HG03135 (cell line): ENCODE results near the gene METTL27.
"Not testable (repeated sequence)": the region's sequence is repeated elsewhere in the genome, so short reads cannot be mapped to it uniquely, and the experiment has no call there.

Source experiments
- ATAC-seq: cut with Tn5 transposase; IDR thresholded peaks from one replicate; pipeline ENCODE4 v1.9.1; 2021; ENCODE audit warnings: mild to moderate bottlenecking, moderate library complexity; ENCODE audit not compliant: unreplicated experiment

Gene METTL27

GRCh38 chr7:73870041-73870492, 27.8 kb upstream of the METTL27 start:
- no peak for ATAC-seq

DNA sequence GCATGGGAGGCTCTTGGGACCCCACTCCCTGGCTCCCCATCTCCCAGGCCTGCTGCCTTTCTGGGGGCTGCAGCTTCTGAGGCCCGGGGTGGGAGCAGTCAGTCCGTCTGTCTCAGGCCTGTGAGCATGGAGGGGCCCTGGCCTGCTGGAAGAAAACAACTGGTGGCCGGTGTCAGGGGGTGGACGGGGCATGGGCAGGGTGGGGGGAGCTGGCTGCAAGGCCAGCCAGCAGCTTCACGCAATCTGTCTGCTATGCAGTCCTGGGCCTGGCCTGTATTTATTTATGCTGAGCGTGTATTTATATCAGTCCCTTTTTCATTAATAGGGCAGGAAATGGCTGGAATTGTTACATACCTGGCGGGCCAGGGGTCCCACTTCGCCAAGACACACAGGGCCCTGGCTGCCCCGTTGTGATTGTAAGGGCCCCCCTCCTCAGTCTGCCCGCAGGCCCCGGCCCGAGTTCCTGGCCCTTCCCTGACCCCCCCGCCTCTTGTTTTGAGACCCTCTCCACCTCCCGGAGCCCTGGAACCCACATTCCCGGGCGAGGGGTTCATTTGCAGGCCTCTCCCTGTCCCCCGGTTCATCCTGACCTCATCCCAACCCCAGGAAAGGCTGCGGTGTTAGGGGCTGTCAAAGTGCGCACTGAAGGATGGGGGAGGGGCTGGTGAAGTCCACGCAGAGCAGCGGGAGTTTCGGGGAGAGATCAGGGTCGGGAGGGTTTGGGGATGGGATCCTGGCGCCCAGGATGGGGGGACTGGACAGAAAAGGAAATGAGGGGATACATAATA, 26.9 kb upstream of the METTL27 start:
- no peak for ATAC-seq

GRCh38 chr7:73866446-73866767, 24.1 kb upstream of the METTL27 start:
- no peak for ATAC-seq

DNA sequence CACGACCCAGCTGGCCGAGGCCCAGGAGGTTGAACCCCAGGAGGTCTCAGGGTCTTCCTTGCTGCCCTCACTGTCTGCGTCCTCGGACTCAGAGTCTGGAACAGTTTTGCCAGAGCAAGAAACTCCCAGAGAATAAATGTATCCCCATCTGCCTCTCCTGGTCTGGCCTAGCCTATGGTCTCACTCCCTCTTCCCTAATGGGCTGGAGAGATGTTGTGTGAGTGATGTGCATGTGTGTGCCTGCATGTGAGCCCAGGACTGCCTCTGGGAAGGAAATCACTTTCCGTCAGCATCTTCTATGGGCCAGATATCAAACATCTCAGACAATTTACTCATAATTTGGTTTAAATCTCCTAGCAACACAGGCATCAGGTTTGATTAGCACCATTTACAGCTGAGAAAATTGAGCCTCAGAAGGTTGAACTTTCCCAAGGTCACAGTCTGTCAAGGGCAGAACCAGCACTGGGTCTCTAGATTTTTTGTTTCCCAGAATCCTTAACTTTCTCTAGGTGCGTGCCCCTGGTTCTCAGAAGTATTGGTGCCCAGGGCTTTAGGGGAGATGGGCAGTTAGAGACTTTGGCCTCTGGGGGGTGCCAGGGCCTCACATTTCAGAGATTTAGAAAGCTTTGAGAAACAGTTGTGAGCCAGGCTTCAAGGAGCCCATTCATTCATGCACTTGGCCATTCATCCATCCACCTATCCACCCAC, 23.6 kb upstream of the METTL27 start:
- no peak for ATAC-seq

GRCh38 chr7:73864981-73865711, 22.8 kb upstream of the METTL27 start:
- ATAC-seq, result no peak

DNA sequence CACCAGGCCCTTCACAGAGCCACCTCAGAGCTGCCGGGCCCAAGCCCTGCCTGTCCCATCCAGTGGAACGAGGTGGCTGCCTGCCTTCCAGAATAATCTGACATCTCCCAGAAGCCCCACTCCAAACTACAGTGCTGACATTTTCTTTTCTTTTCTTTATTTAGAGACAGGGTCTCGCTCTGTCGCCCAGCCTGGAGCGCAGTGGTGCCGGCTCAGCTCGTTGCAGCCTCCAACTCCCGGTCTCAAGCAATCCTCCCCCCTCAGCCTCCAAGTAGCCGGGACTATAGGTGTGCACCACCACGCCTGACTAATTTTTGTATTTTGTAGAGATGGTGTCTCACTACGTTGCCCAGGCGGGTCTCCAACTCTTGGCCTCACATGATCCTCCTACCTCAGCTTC, 19.0 kb upstream of the METTL27 start:
- ATAC-seq, result no peak

- no peak for ATAC-seq
Measured at GRCh38 chr7:73860859-73861258, 18.5 kb upstream of the METTL27 start, which contains the start of gene TMEM270. TSS of gene TMEM270 (plus strand) at chr7:73861159. CDS start at chr7:73861195, 36 bp downstream.

- ATAC-seq, result no peak
Measured at GRCh38 chr7:73858807-73859206, 16.5 kb upstream of the METTL27 start.

DNA sequence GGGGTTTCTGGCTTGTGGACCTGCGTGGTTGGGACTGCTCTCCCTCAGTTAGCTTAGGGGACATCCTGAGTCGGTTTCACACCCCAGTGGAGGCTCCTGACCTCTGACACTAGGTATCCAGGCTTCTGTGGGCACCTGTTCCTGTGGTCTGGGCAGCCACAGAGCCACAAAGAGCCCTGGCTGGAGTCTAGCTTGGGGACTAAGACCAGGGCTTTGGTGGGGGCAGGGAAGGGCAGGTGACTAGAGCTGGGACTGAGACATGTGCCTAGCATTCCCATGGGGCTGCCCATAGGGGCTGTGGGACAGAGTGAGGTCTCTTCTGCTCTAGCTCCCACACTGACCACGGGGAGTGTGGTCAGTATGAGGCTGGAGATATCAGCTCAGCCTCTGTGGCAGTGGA, 14.6 kb upstream of the METTL27 start:
- ATAC-seq, result no peak

DNA sequence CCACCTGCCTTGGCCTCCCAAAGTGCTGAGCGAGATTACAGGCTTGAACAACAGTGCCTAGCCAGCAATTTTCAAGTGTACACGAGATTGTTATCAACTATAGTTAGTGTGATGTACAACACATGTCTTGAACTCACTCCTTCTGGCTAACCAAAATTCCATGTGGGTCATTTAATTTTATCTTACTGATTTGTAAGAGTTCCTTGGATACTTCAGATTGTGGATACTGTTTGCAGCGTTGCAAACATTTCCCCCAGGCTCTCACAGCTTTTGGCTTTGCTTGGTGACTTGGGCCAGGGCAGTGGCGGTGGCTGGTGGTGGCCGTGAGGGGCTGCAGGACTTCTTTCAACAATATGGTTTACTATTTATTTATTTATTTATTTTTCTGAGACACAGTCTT, 10.2 kb upstream of the METTL27 start:
- ATAC-seq, result no peak

DNA sequence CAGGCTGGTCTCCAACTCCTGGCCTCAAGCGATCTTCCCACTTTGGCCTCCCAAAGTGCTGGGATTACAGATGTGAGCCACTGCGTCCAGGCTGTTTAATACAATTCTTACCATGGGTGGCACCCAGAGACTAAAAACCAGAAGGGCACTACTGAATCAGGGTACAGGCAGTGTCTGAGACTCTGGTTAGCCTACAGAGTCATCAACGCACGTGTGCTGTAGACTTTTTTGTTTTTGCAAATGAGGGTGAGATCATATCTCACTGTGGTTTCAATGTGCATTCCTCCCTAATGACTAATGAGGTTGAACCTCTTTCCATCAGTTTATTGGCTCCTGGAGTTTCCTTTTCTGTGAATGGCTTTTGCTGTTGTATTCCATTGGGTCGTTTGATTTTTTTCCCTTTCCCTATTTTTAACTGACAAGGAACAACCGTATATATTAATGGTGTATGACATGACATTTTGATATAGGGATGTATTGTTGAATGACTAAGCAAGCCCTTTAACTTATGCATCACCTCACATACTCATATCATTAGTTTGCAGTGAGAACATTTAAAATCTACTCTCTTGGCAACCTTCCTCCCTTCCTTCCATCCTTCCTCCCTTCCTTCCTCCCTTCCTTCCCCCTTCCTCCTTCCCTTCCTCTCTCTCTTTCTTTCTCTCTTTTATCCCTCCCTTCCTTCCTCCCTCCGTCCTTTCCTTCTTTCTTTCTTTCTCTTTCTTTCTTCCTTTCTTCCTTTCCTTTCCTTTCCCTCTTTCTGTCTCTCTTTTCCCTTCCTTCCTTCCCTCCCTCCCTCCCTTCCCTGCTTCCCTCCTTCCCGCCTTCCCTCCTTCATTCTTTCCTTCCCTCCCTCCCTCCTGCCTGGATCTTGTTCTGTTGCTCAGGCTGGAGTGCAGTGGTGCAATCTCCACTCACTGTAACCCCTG, 9.4 kb upstream of the METTL27 start:
- peak; percentile 79 for ATAC-seq

DNA sequence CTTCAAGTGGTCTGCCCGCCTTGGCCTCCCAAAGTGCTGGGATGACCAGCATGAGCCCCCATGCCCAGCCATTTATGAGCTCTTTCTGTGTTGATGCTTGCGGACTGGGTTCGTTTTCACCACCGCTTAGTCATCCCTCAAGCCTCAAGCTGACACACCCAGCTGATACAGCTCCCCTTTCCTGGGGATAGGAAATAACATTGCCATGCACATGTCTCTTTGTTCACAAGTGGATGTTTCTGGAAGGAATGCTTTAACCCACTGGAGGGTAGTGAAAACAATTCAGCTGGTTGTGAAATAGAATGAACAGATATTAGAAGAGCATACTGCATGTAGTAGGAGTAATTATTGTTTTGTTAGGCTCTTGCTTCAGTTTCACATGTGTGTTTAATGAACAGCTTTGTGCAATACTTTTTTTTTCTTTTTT, 8.5 kb upstream of the METTL27 start:
- ATAC-seq, result no peak

DNA sequence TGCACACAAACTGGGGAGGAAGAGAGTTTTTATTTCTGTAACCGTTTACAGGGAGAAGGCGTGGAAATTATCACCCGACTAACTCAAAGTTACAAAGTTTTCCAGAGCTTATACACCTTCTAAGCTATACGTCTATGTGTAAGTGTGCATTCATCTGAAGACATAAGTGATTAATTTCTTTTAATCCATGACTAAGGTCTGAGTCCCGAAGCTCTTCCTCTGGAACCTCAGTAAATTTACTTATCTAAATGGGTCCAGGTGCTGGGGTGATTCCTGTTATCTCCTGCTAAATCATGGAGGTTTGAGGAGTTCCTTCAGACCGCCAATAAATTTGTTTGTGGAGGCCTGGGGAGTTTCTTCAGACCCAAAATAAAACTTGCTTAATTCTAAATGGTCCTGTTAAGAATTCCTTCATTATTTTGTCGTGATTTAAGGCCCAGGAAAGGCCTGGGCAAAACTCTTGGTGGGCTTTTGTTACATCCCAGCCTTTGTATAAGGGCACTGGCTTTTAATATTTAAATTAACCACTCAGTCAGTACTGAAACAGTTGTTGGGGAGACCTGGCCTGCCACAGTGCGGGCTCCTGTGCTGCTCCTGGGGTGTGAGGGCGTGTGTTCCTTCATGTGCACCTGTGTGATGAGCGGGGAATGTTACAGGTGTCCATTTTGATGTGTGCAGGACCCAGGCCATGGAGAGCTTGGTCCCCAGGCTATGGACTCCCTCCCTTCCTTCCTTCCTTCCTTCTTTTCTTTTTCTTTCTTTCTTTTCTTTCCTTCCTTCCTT, 5.8 kb upstream of the METTL27 start:
- ATAC-seq, result no peak

- ATAC-seq, result not testable (repeated sequence)
Measured at GRCh38 chr7:73845701-73846195, 3.4 kb upstream of the METTL27 start.

GRCh38 chr7:73844848-73845460, 2.6 kb upstream of the METTL27 start:
- ATAC-seq, result no peak

- ATAC-seq, result no peak
Measured at GRCh38 chr7:73844131-73844547, 1.8 kb upstream of the METTL27 start.

GRCh38 chr7:73841689-73842066, 638 bp downstream of the METTL27 start:
- no peak for ATAC-seq

GRCh38 chr7:73840715-73841379, 1.5 kb downstream of the METTL27 start:
- ATAC-seq, result no peak
